SIG-M5 treated with dmso at 0.1 percent for 504 hours (cell line): ENCODE measurements around the gene IRF5.

Source experiments
- DNase-seq: peaks from one replicate; lab custom pipeline; 2025; ENCODE audit not compliant: unreplicated experiment; lab: John Stamatoyannopoulos, UW

IRF5 gene

DNA sequence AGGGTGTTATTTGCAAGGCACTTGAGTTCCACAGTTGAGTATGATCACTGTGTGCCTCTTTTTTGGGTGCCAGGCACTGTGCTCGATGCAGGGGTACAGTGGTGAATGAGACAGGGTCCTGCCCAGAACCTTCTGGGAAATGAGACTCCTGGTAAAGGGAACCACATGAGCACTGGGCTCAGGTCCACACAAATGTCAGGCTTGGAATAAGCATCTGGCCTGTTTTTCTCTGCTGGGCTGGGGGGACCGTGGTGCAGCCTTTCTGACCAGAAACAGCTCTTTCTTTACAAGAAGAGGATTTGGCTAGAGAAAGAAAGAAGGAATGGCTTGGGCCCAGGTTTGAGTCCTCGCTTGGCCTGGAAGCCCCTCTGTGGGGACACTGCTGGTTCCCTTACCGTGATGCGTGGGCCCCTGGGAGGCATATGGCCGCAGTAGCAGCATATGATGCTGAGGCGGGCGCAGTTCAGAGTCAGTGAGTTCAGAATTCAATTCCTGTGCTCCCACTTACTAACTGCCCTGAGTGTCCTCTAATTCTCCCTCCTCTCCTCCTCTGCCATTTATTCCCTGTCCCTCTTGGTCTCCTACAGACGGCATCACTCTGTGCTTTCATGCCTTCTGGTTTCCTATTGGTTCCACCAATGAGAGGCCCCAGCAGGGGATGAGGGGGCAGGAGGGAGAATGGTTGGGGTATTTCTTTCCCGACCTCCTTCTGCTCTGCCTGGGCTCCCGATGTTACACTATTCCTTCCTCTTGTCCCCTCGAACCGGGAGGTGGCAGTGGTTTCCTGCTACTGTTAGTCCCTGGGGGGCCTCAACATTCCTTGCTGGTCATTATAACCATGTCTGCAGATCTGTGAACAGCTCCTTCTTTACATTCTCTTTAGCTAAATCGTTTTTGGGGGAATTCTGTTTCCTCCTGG, 17.6 kb upstream of the IRF5 start:
- DNase-seq: no peak

DNA sequence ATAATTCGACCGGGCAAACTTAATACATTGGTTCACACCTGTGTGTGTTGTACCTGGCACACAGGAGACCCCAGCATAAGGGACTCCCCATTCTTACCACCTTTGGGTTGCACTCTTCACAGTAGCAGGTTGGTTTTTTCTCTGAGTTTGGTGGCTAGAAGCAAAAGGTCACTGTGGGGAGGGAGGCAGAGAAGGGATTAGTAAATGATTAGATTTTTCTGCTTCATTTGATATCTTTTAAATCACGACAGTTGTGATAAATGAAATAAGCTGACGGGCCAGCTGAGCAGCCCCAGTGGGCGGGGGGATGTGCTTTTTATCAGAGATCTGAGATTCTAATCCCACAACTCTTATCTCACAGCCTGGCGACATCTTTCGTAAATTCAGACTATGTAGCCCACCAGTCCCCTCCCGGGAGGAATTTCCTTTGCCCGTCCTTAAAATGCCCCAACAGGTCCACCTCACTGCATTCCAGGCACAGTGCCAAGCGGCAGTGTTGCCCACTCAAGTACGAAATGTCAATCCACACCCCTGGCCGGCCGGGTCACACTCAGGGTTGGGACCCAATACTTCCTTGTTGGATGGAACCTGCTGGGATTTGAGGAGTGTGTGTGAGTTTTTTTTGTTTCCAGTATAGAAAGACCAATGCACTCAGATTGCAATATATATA, 16.7 kb upstream of the IRF5 start:
- no peak for DNase-seq

- DNase-seq: no peak
Observed at GRCh38 chr7:128921866-128922440, 15.8 kb upstream of the IRF5 start.

DNA sequence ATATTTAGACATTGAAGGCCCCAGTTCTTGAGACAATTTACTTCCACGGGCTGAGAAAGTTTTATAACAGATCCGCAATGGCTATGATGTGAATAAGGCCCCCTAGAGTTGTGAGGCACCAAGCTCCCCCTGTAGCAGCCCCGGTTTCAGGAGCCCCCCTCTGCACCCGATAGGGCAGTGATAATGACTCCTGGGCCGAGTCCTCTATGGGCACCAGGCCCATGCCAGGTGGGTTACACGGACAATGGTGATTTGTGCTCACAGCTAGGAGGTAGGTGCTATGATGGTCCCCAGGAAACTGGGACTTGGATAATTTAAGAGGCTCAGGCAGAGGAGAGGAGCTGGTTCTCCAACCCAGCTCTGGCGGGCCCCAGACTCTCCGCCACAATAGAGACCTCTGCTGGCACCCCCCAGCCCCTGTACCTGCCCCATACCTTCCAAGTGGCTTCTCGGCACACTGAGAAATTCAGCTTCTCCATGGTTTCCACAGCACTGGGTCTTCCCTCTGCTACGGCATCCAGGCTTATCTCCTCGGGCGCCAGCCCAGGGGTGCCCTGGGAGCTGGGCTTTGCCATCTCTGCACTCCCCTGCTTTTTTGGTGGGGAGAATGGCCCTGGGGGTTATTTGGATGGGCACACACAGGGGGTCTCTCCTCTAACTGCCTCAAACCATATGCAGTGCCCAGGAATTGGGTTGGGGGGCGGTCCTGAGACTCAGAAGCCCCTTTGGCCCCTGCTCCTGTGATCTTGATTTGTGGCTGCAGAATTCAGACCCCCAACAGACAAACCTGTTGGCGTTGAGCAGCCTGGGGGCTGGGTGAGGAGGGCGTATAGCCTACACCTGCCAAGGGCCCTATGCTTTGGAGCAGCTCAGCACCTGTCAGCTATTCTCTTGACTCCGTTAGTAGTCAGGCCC, 15.0 kb upstream of the IRF5 start:
- no peak for DNase-seq

GRCh38 chr7:128923411-128923800, 14.3 kb upstream of the IRF5 start:
- DNase-seq: no peak

GRCh38 chr7:128924707-128925588, 12.8 kb upstream of the IRF5 start:
- DNase-seq: no peak

- DNase-seq: no peak
Observed at GRCh38 chr7:128928159-128928813, 9.4 kb upstream of the IRF5 start.

DNA sequence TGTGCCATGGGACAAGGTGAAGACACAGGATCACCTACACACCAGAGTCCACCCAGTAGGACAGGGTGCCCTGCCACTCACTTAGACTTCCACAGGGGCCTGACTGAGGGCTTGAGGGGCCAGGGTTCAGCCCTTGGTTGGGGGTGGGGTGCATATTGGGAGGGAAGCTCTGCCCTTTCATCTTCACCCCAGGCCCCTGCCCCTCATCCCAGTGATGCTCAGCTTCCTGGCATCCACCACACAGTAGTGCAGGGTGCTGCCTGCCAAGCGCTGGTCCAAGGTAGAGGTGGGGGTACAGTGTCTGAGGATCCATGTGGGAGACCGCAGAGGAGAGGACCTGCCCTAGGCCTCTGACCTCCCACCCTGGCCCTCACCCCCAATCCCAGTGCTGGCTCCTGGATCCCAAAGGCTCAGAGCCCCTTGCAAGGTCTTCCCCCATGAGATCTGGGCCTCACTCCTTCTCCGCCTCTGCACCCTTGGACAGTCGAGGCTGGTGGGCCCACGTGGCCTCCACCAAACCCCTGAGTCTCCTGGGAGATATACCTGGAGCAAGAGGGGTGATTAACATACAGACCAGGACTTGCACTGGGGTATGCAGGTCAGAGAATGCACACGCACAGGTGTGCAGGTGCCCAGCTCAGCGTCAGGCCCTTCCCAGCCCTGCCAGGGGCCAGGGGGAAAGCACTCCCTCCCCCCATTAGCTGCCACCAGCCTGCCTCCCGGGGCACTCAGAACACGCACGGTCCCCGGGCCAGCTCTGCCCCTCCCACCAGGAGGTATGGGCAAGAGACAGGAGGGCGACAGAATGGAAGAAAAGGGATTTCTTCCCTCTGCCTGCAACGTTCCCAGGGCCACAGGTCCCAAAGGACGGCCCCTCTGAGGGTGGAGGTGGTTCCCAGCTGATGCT, 8.6 kb upstream of the IRF5 start:
- DNase-seq: no peak

DNA sequence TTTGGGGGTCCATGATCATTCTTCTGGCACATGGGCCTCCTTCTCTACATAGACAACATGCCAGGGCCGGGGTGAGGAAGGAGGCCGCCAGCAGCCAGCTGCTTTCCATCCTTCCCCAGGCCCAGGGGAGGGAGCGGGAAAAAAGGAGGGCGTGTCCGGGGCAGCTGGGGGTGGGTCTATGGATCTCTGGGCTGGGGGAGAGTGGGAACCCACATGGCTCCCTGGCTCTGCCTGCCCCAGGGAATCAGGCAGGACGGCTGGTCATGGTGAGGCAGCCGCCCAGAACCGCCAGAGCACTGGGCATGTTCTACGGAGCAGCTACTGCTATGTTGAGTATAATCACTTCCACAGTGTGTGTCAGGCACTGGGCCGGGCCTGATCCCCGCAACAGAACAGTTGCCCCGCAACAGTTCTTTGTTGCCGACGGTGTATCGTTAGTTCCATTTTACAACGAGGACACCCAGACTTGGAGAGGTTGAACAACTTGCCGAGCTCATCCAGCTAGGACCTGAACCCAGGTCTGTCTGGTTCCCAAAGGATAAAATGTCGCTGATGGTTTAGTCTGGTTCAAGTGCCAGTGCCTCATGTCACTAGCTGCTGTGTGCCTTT, 6.4 kb upstream of the IRF5 start:
- no peak for DNase-seq

DNA sequence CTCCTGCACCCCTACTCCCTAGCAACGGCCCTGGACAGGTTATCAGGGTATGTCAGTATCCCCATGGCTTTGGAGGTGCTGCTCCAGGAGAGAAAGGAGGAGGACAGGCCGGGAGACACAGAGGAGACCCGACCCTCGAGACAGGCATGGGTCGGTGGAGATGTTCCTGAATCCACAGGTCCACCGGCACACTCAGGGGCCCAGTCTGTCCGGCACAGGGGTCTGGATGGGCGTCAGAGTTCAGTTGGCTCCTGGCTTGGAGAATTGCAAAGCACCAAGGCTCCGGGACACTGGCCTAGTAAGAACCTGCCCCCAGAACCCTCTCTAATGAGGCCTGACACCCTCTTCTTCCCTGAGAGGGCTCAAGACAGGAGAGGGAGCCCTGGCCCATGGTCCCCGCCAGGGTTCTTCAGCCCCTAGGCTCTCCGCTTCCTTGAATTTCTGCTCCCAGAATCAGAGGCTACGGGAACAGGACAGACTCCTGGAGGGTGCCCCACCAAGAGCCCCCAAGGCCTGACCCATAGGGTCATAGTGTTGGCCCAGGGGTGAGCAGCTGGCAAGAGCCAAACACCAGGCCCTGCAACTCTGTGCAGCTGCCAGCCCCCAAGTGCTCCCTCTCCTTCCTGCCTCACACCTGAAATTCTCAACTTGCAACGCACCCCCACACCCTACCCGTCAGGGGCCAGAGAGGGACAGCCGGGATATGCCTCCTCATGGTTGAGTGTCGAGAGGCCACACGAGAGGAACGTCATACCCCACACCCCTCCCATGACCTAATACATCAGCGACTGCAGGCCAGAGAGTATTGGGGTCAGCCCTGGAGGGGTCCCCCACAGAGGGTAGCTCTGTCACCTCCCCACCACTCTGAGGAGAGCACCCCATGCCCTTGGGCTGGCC, 5.5 kb upstream of the IRF5 start:
- DNase-seq: no peak

GRCh38 chr7:128932862-128933179, 4.9 kb upstream of the IRF5 start:
- DNase-seq: no peak

- no peak for DNase-seq
Observed at GRCh38 chr7:128933180-128933891, 4.4 kb upstream of the IRF5 start.

DNA sequence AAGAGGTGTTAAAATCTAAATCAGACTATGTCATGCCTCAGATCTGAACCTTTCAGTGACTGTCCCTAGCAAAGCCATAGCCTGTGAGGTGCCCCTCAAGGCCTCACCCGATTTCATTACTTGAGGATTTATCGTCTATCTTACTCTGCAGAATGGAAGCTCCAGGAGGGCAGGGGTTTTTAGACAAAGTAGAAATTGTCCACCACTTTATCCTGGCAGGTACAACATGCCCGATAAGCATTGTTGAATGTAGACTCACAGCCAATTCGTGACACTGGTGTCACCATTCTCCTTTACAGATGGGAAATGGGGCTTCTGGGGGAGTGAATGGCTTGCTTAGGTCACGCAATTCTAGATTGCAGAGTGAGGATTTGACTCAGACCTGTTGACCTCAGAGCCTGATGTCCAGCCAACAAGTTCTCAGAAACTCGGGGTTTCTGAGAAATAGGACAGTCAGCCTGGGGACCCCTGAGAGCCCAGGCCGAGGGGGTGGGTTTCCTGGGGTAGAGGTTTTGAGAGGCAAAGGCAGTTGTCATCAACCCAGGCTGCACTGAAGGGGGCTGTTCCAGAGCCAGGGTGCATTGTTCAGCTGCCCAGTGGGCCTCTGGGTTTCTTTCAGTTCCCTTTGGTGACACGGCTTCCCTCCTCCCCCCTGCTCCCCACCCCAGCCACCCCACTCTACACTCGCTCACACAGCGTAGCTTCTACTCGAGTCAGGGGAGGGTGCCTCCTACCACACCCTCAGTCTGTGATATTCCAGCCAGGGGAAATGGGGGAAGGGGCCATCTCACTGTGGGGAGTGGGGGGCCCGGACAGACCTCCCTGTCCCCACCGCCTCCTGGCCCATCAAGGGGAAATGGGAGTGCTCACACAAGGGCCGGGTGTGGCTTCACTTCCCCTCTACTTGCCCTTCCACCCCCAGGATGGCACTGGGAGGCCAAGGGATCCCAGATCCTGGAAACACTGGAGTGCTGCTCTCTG, 3.1 kb upstream of the IRF5 start:
- peak; percentile 62 for DNase-seq

DNA sequence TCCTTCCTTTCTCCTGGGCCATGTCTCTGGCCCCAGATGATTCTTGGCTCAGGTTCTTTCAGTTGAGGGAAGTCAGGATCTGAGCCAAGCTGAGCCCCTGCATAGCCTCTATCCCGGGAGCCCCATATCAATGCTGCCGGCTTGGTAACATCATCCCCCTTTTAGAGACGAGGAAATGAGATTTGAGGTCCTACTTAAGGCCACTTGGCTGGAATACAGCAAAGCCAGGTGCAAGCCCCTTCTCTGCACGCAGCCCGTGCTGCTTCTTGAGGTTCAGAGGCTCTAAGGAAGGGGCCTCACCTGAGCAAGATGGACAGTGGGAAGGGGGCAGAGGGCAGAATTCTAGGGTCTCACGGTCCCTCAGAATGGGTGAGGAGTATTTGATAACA, 2.4 kb upstream of the IRF5 start:
- DNase-seq: no peak

- DNase-seq: no peak
Observed at GRCh38 chr7:128936798-128937197, 929 bp upstream of the IRF5 start.

DNA sequence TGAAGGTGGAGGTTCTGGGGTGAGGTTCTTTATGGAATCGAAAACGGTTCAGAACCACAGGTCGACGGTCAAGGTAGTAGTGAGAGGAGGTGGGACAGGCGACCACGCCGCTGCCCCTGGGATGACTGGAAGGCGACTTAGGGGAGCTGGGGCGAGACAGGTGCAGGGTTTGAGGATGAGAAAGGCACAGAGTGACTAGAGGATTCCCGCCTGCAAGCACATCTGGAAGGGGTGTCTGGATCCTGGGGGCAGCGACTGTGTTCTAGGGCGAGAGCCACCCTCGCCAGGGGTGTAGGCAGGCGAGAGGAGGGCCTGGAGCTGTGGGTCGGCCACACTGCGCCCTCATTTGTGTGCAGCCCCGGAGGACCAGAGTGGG, 468 bp upstream of the IRF5 start:
- DNase-seq: no peak
